HEK293T (cell line): Measurements from ENCODE around the gene ZNF83.

Experiments used
- ELF4 ChIP-seq: fragments of 450-650 bp; IDR thresholded peaks from 2 replicates; pipeline ENCODE4 v1.6.1; 2017; ENCODE audit warnings: antibody characterized with exemption
- TARDBP ChIP-seq: fragments of 450-650 bp; IDR thresholded peaks from 2 replicates; pipeline ENCODE4 v1.6.1; 2016

- no peak for TF ChIP-seq ELF4
- no peak for TF ChIP-seq TARDBP
These were observed 41.4 kb upstream of the ZNF83 start for GRCh38 chr19:52679598-52679997.
